Astrocyte of the spinal cord (primary cell): ENCODE results near the gene CMPK2.

Source experiments
- DNase-seq: peaks from one replicate; pipeline ENCODE4 v3.0.0; 2011; ENCODE audit warnings: low read depth, low spot score
- H3K4me3 ChIP-seq: 2 replicates; pipeline ENCODE4 v1.5.1; 2011; ENCODE audit warnings: low read depth, mild to moderate bottlenecking, low read length, moderate library complexity
- in situ Hi-C: cut with HindIII; loops from 2 replicates; pipeline ENCODE4 v1.10.0; 2017; ENCODE audit warnings: low sequenced_read_pairs
- TF ChIP-seq, protein P1 (sequence below): IDR thresholded peaks from 2 replicates; pipeline ENCODE4 v1.5.1; 2012; ENCODE audit warnings: low read depth, mild to moderate bottlenecking, low read length, inconsistent platforms

The CMPK2 gene

DNA sequence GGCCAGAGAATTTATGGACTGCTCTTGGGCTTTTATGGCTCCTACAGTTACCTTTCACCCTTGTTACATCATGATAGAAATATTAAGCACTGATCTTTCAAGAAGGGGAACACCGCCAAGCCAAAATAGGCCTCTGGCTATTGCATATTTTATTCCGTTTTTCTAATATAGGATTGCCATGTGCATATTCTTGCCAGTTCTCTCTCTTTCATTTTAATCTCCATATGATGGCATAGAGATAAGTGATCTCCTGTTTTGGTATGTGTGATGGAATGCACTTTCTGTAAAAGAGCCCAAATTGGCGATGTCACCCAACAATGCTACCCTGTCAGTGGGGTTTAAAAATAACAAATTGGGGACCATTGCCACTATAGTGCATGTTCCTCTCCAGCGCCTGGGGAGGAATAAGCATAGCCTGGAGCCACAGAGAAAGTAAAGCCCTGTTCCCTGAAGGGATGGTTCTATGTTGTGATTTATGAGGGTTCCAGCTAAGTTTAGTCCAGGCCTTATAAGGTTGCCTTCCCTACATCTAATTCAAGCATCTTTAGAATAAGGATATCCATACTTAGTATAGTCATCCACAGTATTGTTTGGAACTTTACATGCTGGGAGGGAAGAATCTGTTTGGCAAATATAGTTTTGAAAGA lies 26.9 kb downstream of the CMPK2 start:
- H3K4me3 ChIP-seq: no peak overlapping the region
- no peak for DNase-seq
- in situ Hi-C loops: no loop called here
- TF ChIP-seq, protein P1, sequence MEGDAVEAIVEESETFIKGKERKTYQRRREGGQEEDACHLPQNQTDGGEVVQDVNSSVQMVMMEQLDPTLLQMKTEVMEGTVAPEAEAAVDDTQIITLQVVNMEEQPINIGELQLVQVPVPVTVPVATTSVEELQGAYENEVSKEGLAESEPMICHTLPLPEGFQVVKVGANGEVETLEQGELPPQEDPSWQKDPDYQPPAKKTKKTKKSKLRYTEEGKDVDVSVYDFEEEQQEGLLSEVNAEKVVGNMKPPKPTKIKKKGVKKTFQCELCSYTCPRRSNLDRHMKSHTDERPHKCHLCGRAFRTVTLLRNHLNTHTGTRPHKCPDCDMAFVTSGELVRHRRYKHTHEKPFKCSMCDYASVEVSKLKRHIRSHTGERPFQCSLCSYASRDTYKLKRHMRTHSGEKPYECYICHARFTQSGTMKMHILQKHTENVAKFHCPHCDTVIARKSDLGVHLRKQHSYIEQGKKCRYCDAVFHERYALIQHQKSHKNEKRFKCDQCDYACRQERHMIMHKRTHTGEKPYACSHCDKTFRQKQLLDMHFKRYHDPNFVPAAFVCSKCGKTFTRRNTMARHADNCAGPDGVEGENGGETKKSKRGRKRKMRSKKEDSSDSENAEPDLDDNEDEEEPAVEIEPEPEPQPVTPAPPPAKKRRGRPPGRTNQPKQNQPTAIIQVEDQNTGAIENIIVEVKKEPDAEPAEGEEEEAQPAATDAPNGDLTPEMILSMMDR: no peak

DNA sequence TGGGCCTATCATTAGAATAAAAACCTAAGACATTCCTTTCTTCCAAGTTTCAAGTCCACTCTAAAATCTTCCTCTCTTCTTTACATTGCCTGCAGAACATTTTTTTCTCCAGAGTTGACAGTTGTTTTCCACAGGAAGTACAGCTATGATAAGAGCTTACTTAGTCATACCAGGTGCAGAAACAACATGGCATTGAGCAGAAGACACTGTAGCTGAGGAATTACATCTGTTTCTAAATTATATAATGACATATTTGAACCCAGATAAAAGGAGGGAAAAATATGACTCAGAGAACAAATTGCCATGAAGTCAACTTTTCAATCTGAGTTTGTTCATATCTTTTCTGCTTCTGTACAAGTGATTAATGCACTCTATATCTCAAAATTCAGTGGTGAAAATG lies 30.2 kb downstream of the CMPK2 start:
- DNase-seq: no peak
- H3K4me3 ChIP-seq: no peak overlapping the region
- in situ Hi-C loops: no loop called here
- TF ChIP-seq, protein P1: no peak

DNA sequence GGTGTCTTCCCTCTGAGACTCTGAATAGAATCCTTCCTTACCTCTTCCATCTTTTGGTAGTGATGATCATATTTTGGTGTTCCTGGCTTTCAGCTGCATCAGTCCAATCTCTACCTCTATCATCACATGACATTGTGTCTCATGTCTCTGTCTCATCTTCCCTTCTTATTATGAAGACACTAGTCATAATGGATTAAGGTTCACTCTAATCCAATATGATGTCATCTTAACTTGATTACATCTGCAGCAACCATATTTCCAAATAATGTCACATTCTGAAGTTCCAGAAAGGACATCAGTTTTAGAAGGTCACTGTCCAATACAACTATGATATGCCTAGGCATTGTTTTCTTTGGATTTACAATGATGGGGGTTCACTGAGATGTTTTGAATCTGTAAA lies 31.5 kb downstream of the CMPK2 start:
- in situ Hi-C loops: no loop called here
- TF ChIP-seq, protein P1: no peak
- DNase-seq: no peak

DNA sequence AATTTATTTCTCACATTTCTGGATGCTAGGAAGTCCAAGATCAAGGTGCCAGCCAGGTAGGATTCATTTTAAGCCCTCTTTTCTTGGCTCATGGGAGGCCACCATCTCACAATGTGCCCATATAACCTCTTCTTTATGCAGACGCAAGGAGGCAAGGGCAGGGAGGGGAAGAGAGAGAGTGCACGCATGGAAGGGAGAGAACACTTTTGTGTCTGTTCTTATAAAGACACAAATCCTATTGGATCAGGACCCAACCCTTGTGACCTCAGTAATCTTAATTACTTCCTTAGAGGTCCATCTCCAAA lies 32.5 kb downstream of the CMPK2 start:
- TF ChIP-seq, protein P1: no peak
- no peak for DNase-seq
- H3K4me3 ChIP-seq: no peak overlapping the region
- in situ Hi-C loops: no loop called here

More for the DNA sequence above, 31.5 kb downstream of the CMPK2 start:
- H3K4me3 ChIP-seq: no peak overlapping the region

DNA sequence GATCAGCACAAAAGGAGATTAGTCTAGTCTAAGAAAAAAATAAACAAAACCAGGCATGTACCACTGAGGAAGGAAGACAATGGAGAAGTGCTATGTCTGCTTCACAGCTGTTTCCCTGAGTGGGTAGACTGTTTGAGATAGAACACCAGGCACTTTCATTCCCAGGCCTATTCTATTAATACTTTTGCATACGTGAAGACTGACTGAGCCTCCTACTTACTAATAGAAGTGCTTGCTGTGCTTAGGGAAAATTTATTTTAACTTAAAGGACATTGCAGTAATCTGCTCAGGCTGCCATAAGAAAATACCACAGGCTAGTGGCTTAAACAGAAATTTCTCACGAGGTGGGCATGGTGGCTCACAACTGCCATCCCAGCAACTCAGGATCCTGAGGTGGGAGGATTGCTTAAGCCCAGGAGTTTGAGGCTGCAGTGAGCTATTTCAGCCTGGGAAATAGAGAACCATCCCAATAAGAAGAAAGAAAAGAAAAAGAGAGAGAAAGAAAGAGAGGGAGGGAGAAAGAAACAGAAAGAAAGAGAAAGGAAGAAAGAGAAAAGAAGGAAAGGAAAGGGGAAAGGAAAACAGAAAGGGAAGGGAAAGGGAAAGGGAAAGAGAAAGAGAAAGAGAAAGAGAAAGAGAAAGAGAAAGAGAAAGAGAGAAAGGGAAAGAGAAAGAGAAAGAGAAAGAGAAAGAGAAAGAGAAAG lies 33.0 kb downstream of the CMPK2 start:
- no peak for DNase-seq
- no peak overlapping the region for H3K4me3 ChIP-seq
- TF ChIP-seq, protein P1: no peak
- in situ Hi-C loops: no loop called here

DNA sequence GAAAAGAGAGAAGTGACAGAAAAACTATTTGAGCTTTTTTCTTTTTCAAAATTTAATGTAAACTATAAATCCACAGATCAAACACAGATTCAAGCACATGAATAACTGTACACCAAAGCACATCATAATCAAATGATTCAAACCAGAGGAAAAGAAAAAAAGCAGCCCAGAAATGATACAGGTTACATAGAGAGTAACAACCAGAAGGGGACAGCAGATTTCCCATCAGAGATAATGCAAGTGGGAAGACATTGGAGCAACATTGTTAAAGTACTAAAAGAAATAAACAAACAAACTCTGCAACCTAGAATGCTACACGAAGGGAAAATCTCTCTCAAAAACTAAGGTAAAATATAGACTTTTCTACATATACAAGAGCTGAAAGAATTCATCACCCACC lies 34.5 kb downstream of the CMPK2 start:
- TF ChIP-seq, protein P1: no peak
- in situ Hi-C loops: no loop called here
- H3K4me3 ChIP-seq: no peak overlapping the region
- no peak for DNase-seq

DNA sequence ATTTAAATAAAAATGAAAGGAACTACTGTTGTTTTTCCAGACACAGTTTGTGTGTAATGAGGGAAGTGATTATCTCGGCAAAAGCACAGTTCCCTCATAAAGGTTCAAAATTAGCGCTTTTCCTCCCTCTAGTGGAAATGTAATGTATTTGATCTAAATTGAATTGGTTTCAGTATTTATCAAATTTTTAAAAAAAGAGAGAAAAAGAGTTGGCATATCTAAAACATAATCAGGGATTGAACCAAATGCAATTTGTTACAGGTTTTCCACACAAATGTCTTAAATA lies 37.5 kb downstream of the CMPK2 start:
- in situ Hi-C loops: no loop called here
- no peak overlapping the region for H3K4me3 ChIP-seq
- TF ChIP-seq, protein P1: peak; percentile 37
- peak; percentile 61 for DNase-seq
